Body of pancreas (tissue), 4 donors: ENCODE data around the gene HSH2D. TPM values are rescaled to one million over a fixed set of nuclear protein-coding genes. Genes with fewer than 3 reads are reported as not detected.

Experiments used
- ATAC-seq: fragments of 150-250 bp; one replicate; pipeline ENCODE4 v1.9.1; 2016
- DNase-seq, 4 donors: peaks; one replicate each; pipeline ENCODE4 v3.0.0-alpha.2; 2019
- H3K27ac ChIP-seq, 4 donors: fragments of 200-600 bp; sonication (generic); 1 replicate in 3 of 4; 2 replicates in 1 of 4; pipeline versions ENCODE4 v1.5.1 to v1.6.1; 2016 to 2019; ENCODE audit warnings: mild to moderate bottlenecking in 1 of 4, mixed read lengths in 1 of 4, moderate library complexity in 1 of 4
- H3K27me3 ChIP-seq, 2 donors: fragments of 200-600 bp; sonication (generic); one replicate each; pipeline ENCODE4 v1.6.0; 2016; ENCODE audit warnings: mild to moderate bottlenecking in 1 of 2
- H3K36me3 ChIP-seq, 2 donors: fragments of 200-600 bp; sonication (generic); replicated peaks in 1 of 2; 2 replicates each; pipeline ENCODE4 v1.5.1; 2016; ENCODE audit warnings: low read depth in 2 of 2; ENCODE audit not compliant: insufficient read depth in 1 of 2
- H3K4me1 ChIP-seq: fragments of 200-600 bp; sonication (generic); one replicate; pipeline ENCODE4 v1.6.0; 2016
- H3K4me3 ChIP-seq, 2 donors: fragments of 200-600 bp; sonication (generic); 1 replicate in 1 of 2; 2 replicates in 1 of 2; pipeline ENCODE4 v1.5.1; 2016 to 2019
- H3K9me3 ChIP-seq, 3 donors: fragments of 200-600 bp; sonication (generic); 1 replicate in 2 of 3; 2 replicates in 1 of 3; pipeline ENCODE4 v1.5.1; 2016
- POLR2A ChIP-seq, 3 donors: fragments of 450-650 bp; IDR thresholded peaks; one replicate each; pipeline ENCODE4 v1.6.1; 2016; ENCODE audit warnings: antibody characterized with exemption in 3 of 3, mild to moderate bottlenecking in 2 of 3
- WGBS, 2 donors: methylation state at CpG; one replicate each; pipeline ENCODE4 v1.1.5; 2017; 5-methylcytosine and 5-hydroxymethylcytosine counted together
- intact Hi-C: fragments of 100-400 bp; cut with DNase I; formaldehyde crosslinking; loops from one replicate; pipeline ENCODE4 v1.15.1; 2023
- total RNA-seq, 2 donors: library from RNA; depleted of rRNA; stranded (reverse); fragments of >200 nt; gene quantifications; one replicate each; pipeline ENCODE4 v1.1.0, GENCODE V29; 2016
- TF ChIP-seq, protein P1 (sequence below), 7 experiments: fragments of 450-650 bp in 4 of 7; fragments of 200-600 bp in 3 of 7; sonication (generic) in 3 of 7; IDR thresholded peaks; one replicate each; pipeline ENCODE4 v1.5.1; 2016 to 2019; ENCODE audit warnings: antibody characterized with exemption in 7 of 7

Gene HSH2D
- total RNA-seq, 2 donors from 2014 or later: 3.6 to 9.6 TPM

- 89 to 100% methylated on average over 1 to 4 of the region's 4 CpGs for WGBS, 2 donors
- Histone ChIP-seq H3K36me3 (peaks cover 0 to 22% of the 10 kb centered on the region in 2 donors), H3K9me3 (no peaks in the 10 kb centered on the region), H3K4me3 (no peak overlapping the region), H3K27ac (no peak overlapping the region), H3K27me3 (no peaks in the 10 kb centered on the region), H3K4me1 (peaks cover 12% of the 10 kb centered on the region)
- ATAC-seq (no peak), DNase-seq (no peak)
- intact Hi-C loops: no loop called here
- no peak for TF ChIP-seq POLR2A (IDR thresholded peaks at IDR 0.05)
- TF ChIP-seq, protein P1, sequence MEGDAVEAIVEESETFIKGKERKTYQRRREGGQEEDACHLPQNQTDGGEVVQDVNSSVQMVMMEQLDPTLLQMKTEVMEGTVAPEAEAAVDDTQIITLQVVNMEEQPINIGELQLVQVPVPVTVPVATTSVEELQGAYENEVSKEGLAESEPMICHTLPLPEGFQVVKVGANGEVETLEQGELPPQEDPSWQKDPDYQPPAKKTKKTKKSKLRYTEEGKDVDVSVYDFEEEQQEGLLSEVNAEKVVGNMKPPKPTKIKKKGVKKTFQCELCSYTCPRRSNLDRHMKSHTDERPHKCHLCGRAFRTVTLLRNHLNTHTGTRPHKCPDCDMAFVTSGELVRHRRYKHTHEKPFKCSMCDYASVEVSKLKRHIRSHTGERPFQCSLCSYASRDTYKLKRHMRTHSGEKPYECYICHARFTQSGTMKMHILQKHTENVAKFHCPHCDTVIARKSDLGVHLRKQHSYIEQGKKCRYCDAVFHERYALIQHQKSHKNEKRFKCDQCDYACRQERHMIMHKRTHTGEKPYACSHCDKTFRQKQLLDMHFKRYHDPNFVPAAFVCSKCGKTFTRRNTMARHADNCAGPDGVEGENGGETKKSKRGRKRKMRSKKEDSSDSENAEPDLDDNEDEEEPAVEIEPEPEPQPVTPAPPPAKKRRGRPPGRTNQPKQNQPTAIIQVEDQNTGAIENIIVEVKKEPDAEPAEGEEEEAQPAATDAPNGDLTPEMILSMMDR (IDR thresholded peaks at IDR 0.05): no peak
Observed at GRCh38 chr19:16133818-16134217, 9.7 kb upstream of the HSH2D start.

DNA sequence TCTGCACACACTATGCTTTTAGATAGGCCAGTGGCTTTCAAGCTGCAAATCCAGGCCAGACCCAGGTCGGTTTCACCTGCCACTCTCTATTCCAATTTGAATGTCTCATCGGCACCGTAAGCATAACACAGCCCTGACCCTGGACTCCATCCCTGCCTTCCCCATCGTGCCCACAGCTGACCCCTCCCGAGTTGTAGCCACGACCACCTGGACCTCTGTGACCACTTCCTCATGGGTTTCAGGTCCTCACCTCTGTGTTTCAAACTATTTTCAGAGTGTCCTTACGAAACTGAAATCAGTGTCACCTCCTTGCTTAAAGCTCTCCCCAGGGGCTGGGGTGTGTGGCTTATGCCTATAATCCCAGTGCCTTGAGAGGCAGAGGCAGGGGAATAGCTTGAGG is 9.0 kb upstream of the HSH2D start:
- intact Hi-C loops: no loop called here
- ATAC-seq (no peak), DNase-seq (no peak)
- H3K27ac ChIP-seq: no peak overlapping the region
- peaks cover 12% of the 10 kb centered on the region for H3K4me1 ChIP-seq
- no peak overlapping the region for H3K4me3 ChIP-seq
- TF ChIP-seq, protein P1 (IDR thresholded peaks at IDR 0.05): no peak
- no peak for TF ChIP-seq POLR2A (IDR thresholded peaks at IDR 0.05)
- H3K27me3 ChIP-seq: no peaks in the 10 kb centered on the region
- H3K9me3 ChIP-seq: no peaks in the 10 kb centered on the region
- WGBS, 2 donors: 77 to 95% methylated on average over 7 of the region's 7 CpGs
- H3K36me3 ChIP-seq: peaks cover 0 to 16% of the 10 kb centered on the region in 2 donors

- H3K4me3 ChIP-seq: no peak overlapping the region
- DNase-seq (no peak), ATAC-seq (no peak)
- no peaks in the 10 kb centered on the region for H3K9me3 ChIP-seq
- intact Hi-C loops: no loop called here
- peaks cover 12% of the 10 kb centered on the region for H3K4me1 ChIP-seq
- 85 to 92% methylated on average over 4 of the region's 4 CpGs for WGBS, 2 donors
- no peak for TF ChIP-seq POLR2A (IDR thresholded peaks at IDR 0.05)
- TF ChIP-seq, protein P1 (IDR thresholded peaks at IDR 0.05): no peak
- peaks cover 0 to 10% of the 10 kb centered on the region in 2 donors for H3K36me3 ChIP-seq
- H3K27ac ChIP-seq: no peak overlapping the region
- H3K27me3 ChIP-seq: no peaks in the 10 kb centered on the region
Observed at GRCh38 chr19:16135430-16136127, 7.9 kb upstream of the HSH2D start.

GRCh38 chr19:16136185-16136999 is 7.1 kb upstream of the HSH2D start:
- peaks cover 12% of the 10 kb centered on the region for H3K4me1 ChIP-seq
- H3K27ac ChIP-seq: no peak overlapping the region
- ATAC-seq: peak; percentile 36
- TF ChIP-seq, protein P1 (IDR thresholded peaks at IDR 0.05): no peak
- TF ChIP-seq POLR2A (IDR thresholded peaks at IDR 0.05): no peak
- intact Hi-C loops: no loop called here
- DNase-seq: peak; percentile 26 to 58 (median 36)
- 24 to 32% methylated on average over 16 of the region's 16 CpGs for WGBS, 2 donors
- H3K4me3 ChIP-seq: no peak overlapping the region
- no peaks in the 10 kb centered on the region for H3K9me3 ChIP-seq
- peaks cover 0 to 10% of the 10 kb centered on the region in 2 donors for H3K36me3 ChIP-seq
- H3K27me3 ChIP-seq: no peaks in the 10 kb centered on the region
